Activated T-cell treated with anti-CD3 and anti-CD28 coated beads for 24 hours (primary cell): ENCODE measurements around the gene APELA.
"Not testable (repeated sequence)": the region's sequence is repeated elsewhere in the genome, so short reads cannot be mapped to it uniquely, and the experiment has no call there.

ENCODE experiments used
- DNase-seq: peaks from one replicate; pipeline ENCODE4 v3.0.0-alpha.2; 2020; ENCODE audit warnings: low read depth

Gene APELA

GRCh38 chr4:164876700-164877324 is at the start of gene APELA:
Gene APELA (plus strand): TSS chr4:164877178. CDS start chr4:164877332, 154 bp downstream.
- DNase-seq, result no peak

DNA sequence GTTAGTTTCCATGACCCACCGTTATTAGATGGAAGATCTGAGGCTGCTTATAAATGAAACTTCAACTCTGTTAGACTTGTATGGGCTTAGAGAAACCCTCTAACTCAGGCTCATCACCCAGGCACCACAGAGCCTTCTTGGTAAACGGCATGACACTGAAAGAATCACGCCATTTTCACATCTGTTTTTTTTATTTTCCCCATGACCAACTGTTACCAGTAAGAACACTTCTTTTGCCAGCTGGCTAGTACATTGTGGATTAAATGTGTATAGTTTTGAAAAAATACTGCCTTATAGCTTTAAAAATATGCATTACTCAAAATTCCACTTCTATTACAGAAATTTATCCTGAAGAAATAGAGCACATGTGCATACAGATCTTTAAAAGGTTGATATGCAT is 48.0 kb upstream of the APELA start:
- no peak for DNase-seq

- DNase-seq, result no peak
Measured at GRCh38 chr4:164846566-164846965, 30.4 kb upstream of the APELA start.

DNA sequence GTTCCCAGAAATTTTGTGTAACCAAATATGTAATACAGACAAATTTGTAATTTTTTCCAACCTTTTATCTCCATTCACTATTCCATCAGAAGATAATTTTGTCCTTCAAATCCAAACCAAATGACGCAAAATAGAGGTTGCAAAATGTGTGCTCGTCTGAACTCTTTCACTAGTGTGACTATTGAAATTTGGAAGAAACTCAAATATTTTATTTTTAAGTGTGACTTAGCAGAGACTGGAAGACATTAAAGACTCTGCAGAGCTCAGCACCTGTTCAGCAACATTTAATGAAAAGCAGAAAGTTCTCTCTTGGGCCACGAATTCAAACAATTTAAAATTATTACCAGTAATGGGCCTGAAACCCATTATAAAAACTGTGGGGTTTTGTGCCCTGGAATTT is 30.0 kb upstream of the APELA start:
- no peak for DNase-seq

- DNase-seq, result no peak
Measured at GRCh38 chr4:164847967-164848649, 28.9 kb upstream of the APELA start.

DNA sequence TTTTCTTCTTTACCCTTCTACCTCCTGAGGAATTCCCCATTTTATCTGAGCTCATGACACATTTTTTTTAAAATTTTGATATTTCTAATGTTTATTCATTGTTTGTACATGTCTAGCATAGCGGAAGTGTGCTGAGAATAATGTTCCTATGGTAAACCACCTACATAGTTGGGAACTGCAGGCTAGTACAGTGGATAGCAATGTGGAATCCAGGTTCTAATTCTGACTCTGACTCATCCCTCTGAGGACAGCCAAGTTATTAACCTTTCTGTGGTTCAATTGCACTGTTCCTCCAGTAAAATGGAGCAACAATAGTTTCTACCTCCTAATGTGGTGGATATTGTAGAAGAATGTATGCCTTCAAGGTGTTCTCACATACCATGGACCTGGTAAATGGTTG is 20.6 kb upstream of the APELA start:
- DNase-seq, result no peak

DNA sequence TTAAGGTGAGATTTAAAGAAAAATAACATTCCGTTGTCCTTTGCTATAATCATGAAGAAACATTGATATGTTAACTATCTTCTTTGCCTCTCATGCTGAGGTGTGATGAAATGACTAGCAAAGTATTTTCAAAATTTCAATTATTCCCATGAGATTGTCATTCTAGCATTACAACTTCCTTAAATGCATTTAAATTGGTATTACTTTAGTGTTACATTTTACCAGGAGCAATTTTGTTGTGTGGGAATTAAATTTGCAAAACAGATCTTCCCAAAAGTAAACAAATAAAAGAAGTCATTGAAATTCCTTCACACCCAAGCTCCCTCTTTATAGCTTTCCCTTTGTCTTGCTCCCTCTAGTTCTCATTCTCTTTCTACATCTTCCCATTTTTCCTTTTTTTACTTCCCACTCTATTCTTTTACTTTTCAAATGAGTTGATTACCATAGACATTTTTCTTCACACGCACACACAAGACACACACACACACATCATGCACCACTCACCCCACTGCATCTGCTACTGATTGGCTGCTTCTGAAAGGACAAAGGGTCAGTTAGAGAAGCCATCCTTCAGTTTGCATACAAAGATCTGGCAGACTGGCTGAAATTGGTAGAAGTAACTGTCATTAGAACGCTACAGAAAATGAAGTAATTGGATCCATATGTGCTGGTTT is 10.0 kb upstream of the APELA start:
- no peak for DNase-seq

DNA sequence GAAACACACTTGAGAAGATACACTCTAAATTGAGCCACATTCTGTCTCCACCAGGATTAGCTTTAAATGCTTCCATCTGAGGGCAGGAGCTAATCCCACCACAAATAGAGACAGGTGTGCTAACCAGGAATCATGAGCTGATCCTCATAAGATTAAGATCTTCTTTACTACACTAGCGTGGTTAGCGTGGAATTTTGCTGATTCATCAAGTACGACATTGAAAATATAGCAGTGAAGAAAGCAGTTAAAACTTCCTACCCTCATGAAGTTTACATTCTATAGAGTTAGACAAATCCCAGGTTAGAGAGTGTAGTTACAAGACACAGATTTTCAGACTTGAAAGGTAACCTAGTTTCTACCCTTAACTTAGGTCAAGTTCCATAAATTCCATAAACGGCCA is 5.3 kb upstream of the APELA start:
- DNase-seq, result no peak

DNA sequence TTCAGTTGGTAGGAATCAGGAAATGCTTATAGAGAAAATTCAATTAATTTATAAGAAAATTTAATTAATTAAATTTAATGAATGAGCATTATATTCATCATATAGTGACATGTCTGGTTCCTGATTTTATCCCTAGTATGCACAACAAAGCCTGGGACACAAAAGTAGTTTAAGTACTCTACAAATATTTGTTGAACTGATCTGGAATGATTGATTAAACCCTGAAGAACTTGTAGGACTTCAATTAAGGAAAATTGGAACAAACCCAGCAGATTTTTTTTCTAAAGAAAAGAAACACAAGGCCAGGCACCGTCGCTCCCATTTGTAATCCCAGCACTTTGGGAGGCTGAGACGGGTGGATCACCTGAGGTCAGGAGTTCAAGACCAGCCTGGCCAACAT is 4.5 kb upstream of the APELA start:
- no peak for DNase-seq

- DNase-seq, result no peak
Measured at GRCh38 chr4:164874789-164875188, 2.2 kb upstream of the APELA start.

DNA sequence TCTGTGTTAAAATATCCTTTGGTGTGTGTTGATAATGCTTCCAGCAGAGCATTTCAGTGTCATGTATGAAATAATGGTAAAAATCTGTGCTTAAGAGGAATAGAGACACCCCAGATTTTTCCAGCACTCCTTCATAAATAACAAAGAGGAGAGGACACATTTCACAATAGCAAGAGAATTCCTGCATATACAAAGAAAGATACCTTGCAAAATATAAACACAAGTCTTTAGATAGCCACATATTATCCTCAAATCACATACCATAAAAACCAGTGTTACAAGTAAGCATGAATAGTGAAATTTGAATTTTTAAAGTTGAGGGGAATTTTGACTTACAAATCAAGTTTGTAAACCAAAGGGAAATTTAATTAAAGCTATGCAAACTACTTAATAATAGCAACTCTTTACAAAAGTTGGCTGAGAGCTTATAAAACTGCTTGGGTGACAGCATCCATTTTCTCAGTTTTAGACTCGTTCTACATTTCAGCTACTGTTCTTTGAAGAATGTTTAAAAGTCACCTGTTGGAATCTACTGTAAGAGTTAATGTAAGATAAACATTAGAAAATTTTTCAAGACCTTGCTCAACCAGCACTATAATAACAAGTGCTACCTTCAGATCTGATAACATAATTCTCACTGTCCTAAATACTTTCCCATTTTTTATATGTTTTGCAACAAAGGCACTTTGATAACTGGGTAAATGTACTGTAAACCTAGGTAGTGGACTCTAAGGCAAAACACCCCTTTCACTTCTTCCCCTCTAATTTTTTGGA is 3.7 kb downstream of the APELA start:
- DNase-seq, result no peak

DNA sequence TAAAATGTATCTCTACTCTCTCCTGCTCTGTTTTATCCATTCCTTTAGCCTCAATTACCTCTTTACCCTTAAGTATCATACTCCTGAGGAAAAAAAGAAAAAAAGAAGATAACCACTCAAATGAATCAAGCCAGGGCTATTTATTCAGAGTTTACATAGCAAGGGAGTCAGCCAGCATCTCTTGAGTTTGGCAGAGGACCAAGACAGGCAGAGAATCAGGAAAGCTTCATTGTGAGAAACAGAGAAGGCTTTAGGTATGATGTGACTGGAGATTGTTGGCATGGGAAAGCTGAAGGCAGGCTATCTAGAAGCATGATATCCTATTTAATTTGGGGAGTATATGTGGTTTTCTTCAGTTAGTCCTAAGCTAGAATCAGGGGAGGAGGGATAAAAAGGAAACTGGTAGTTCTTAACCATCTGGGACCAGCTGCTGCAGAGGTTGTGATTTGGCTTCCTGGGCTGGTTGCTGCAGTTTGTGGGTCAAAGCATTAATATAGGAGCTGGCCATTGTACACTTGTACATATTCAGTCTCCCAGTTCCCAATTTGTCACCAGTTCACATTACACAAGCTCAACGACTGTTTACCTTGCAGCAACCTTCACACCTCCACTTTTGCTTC is 11.2 kb downstream of the APELA start:
- DNase-seq, result no peak

- DNase-seq, result no peak
Measured at GRCh38 chr4:164890691-164891090, 13.7 kb downstream of the APELA start.

GRCh38 chr4:164892018-164892417 is 15.0 kb downstream of the APELA start:
- no peak for DNase-seq

GRCh38 chr4:164894702-164895101 is 17.7 kb downstream of the APELA start:
- DNase-seq, result no peak

GRCh38 chr4:164902608-164903007 is 25.6 kb downstream of the APELA start:
- DNase-seq, result no peak

DNA sequence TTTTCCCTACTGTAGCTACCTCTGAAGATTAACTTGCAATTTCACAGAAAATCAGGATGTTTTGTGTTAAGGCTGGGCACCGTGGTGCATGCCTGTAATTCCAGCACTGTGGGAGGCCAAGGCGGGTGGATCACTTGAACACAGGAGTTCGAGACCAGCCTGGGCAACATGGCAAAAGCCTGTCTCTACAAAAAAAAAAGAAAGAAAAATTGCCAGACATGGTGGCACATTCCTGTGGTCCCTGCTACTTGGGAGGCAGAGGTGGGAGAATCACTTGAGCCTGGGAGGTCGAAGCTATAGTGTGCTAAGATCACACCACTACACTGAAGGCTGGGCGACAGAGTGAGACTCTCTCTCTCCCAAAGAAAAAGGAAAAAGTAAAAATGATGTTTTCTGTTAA is 27.4 kb downstream of the APELA start:
- no peak for DNase-seq

DNA sequence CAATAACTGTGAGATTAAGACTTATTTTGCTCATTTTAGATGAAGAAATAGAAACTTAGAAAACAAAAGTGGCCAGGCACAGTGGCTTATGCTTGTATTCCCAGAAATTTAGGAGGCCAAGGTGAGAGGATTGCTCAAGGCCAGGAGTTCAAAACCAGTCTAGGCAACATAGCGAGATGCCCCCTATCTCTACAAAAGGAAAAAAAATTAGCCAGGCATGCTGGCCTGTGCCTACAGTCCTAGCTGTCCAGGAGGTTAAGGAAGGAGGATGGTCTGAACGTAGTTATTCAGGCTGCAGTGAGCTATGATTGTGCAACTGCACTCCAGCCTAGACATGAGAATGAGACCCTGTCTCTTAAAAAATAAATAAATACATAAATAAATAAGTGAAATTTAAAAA is 28.0 kb downstream of the APELA start:
- no peak for DNase-seq

DNA sequence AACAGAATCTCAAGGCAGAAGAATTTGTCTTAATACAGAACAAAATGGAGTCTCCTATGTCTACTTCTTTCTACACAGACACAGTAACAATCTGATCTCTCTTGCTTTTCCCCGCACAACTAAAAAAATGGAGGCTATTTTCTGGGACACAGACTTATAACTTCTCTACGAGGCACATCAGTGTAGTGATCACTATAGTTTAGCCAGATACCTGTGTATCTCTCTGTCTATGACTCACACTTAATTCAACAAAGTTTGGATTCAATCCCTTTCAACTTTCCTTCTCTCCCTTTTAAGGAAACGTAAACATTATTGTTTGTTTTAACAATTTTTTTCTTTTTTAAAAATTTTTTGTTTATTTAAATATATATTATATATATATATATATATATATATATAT is 29.4 kb downstream of the APELA start:
- no peak for DNase-seq

DNA sequence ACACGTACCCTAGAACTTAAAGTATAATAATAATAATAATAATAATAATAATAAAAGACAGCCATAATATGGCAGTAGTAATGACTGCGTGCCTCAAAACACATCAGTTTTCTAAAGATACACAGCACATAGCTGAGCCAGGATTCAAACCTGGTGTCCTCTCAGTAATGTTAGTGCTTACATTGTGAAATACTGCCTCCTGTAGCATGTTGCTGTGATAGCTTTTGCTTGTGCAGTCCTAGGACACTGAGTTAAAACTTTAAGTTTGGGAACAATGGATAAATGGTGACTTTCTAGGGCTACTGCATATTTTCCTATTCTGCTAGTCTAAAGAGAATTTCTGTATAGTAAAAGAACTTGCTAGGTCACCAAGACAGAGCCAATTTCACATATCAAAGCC is 36.5 kb downstream of the APELA start:
- not testable (repeated sequence) for DNase-seq

- no peak for DNase-seq
Measured at GRCh38 chr4:164918956-164919355, 42.0 kb downstream of the APELA start.

DNA sequence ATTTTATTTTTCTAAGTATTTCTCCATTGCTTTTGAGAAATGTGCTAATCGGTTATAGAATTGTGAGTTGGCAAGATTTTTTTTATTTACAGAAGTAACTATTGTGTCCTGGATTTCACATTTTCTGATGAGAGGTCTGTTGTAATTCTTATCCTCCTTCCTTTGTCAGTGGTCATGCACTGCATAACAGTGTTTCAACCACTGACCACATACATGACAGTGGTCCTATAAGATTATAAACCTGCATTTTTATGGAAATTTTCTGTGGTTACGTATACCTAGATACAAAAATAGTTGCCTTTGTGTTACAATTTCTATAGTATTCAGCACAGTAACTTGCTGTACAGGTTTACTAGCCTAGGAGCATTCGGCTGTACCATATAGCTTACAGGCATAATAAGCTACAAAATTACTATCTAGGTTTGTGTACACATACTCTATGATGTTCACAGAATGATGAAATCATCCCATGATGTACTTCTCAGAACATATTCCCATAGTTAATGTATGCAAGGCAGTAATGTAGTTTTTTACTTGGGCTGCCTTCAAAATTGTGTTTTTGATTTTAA is 47.8 kb downstream of the APELA start:
- no peak for DNase-seq
